Activated naive CD8-positive, alpha-beta T cell (primary cell): ENCODE measurements around the gene CTU1.
"Not testable (repeated sequence)": the region's sequence is repeated elsewhere in the genome, so short reads cannot be mapped to it uniquely, and the experiment has no call there.

Source experiments
- H3K27ac Mint-ChIP-seq: one replicate; pipeline ENCODE4 v1.8.0; 2021; ENCODE audit warnings: mixed read lengths
- H3K27me3 Mint-ChIP-seq: one replicate; pipeline ENCODE4 v1.8.0; 2021; ENCODE audit warnings: mixed read lengths
- H3K36me3 Mint-ChIP-seq: one replicate; pipeline ENCODE4 v1.8.0; 2021; ENCODE audit warnings: mixed read lengths
- H3K4me1 Mint-ChIP-seq: one replicate; pipeline ENCODE4 v1.8.0; 2021; ENCODE audit warnings: low read depth, mixed read lengths
- H3K4me3 Mint-ChIP-seq: one replicate; pipeline ENCODE4 v1.8.0; 2021; ENCODE audit warnings: mild to moderate bottlenecking, mixed read lengths
- H3K9me3 Mint-ChIP-seq: one replicate; pipeline ENCODE4 v1.8.0; 2021; ENCODE audit warnings: low read depth, mixed read lengths

CTU1 gene

GRCh38 chr19:51108066-51108804 is at the start of gene CTU1:
Gene CTU1, minus strand, starts transcription at chr19:51108409. Its CDS starts 3,840 bp downstream, at chr19:51104569.
- H3K9me3 Mint-ChIP-seq, result no peaks in the 10 kb centered on the region
- peak within 1 kb of the TSS; percentile 98 for H3K4me3 Mint-ChIP-seq
- peak within 1 kb of the TSS; percentile 95 for H3K27ac Mint-ChIP-seq
- peaks cover 33% of the 10 kb centered on the region for H3K4me1 Mint-ChIP-seq
- H3K36me3 Mint-ChIP-seq, result peaks cover 8% of the 10 kb centered on the region
- no peaks in the 10 kb centered on the region for H3K27me3 Mint-ChIP-seq

- Mint-ChIP-seq H3K27me3 (no peaks in the 10 kb centered on the region), H3K9me3 (no peaks in the 10 kb centered on the region), H3K4me3 (no peak overlapping the region), H3K4me1 (peaks cover 2% of the 10 kb centered on the region), H3K36me3 (no peaks in the 10 kb centered on the region), H3K27ac (no peak overlapping the region)
Observed at GRCh38 chr19:51157265-51157664, 49.1 kb upstream of the CTU1 start.

DNA sequence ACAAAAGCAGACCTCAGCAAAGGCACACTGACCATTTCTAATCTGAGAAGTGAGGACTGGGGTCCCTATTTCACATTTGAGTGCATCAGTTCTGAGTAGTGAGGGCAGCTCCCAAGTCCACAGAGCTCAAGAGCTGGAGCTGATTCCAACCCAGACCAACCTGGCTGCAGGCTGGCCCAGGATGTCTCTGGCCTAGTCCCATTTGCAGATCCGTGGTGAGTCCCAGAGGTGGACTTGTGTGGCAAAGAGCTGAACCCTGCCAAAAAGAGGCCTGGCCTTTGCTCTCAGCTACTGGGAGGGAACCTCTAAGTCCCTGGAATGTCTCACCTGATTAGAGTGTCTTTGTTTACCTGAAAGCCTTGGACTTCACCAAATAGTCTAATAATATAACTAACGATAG is 48.5 kb upstream of the CTU1 start:
- Mint-ChIP-seq H3K4me3 (no peak overlapping the region), H3K9me3 (no peaks in the 10 kb centered on the region), H3K27me3 (no peaks in the 10 kb centered on the region), H3K36me3 (no peaks in the 10 kb centered on the region), H3K4me1 (peaks cover 2% of the 10 kb centered on the region), H3K27ac (no peak overlapping the region)

GRCh38 chr19:51150627-51151026 is 42.4 kb upstream of the CTU1 start:
- H3K4me1 Mint-ChIP-seq, result peaks cover 2% of the 10 kb centered on the region
- H3K27ac Mint-ChIP-seq, result no peak overlapping the region
- H3K36me3 Mint-ChIP-seq, result no peaks in the 10 kb centered on the region
- no peak overlapping the region for H3K4me3 Mint-ChIP-seq
- H3K9me3 Mint-ChIP-seq, result no peaks in the 10 kb centered on the region
- no peaks in the 10 kb centered on the region for H3K27me3 Mint-ChIP-seq

GRCh38 chr19:51148580-51148979 is 40.4 kb upstream of the CTU1 start:
- H3K4me1 Mint-ChIP-seq, result peaks cover 2% of the 10 kb centered on the region
- no peak overlapping the region for H3K27ac Mint-ChIP-seq
- no peaks in the 10 kb centered on the region for H3K9me3 Mint-ChIP-seq
- H3K36me3 Mint-ChIP-seq, result no peaks in the 10 kb centered on the region
- H3K27me3 Mint-ChIP-seq, result no peaks in the 10 kb centered on the region
- H3K4me3 Mint-ChIP-seq, result no peak overlapping the region

DNA sequence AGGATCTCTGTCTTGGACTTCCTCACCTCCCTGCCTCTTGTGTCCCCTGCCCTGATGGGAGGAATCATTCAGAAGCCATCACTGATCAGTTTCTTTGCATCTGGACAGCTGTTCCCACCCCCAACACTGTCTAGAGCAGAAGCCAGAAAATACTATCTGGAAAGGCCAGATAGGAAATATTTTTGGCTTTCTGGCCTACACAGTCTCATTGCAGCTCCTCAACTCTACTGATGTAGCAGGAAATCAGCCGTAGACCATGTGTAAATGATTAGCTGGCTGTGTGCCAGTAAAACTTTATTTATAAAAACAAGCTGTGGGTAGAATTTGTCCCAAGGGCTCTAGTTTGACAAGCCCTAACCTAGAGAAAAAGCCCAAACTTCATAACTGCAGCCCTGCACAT is 39.5 kb upstream of the CTU1 start:
- no peak overlapping the region for H3K27ac Mint-ChIP-seq
- no peaks in the 10 kb centered on the region for H3K36me3 Mint-ChIP-seq
- H3K4me1 Mint-ChIP-seq, result peaks cover 2% of the 10 kb centered on the region
- no peaks in the 10 kb centered on the region for H3K27me3 Mint-ChIP-seq
- H3K4me3 Mint-ChIP-seq, result no peak overlapping the region
- no peaks in the 10 kb centered on the region for H3K9me3 Mint-ChIP-seq

GRCh38 chr19:51146751-51147150 is 38.5 kb upstream of the CTU1 start:
- Mint-ChIP-seq H3K27me3 (no peaks in the 10 kb centered on the region), H3K36me3 (no peaks in the 10 kb centered on the region), H3K9me3 (no peaks in the 10 kb centered on the region), H3K27ac (no peak overlapping the region), H3K4me1 (peaks cover 2% of the 10 kb centered on the region), H3K4me3 (no peak overlapping the region)

GRCh38 chr19:51145916-51146493 is 37.8 kb upstream of the CTU1 start:
- no peak overlapping the region for H3K4me3 Mint-ChIP-seq
- H3K27ac Mint-ChIP-seq, result no peak overlapping the region
- H3K9me3 Mint-ChIP-seq, result no peaks in the 10 kb centered on the region
- peaks cover 2% of the 10 kb centered on the region for H3K4me1 Mint-ChIP-seq
- no peaks in the 10 kb centered on the region for H3K27me3 Mint-ChIP-seq
- no peaks in the 10 kb centered on the region for H3K36me3 Mint-ChIP-seq

DNA sequence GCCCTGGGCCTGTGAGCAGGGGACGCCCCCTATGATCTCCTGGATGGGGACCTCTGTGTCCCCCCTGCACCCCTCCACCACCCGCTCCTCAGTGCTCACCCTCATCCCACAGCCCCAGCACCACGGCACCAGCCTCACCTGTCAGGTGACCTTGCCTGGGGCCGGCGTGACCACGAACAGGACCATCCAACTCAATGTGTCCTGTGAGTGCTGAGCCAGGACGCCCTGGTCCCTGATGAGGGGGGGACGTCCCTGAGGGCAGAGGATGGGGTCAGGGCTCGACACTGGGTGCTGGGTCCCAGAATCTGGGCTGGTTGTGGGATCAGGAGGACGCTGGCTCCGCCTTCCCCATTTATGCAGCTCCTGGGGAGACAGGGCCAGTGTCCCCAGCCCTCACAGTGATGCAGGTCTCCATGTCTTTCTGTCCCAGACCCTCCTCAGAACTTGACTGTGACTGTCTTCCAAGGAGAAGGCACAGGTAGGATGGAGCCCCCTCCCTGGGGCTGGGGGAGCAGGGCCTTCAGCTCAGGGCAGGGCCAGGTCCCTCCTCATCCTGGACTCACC is 36.4 kb upstream of the CTU1 start:
- Mint-ChIP-seq H3K27ac (no peak overlapping the region), H3K4me1 (peaks cover 5% of the 10 kb centered on the region)

DNA sequence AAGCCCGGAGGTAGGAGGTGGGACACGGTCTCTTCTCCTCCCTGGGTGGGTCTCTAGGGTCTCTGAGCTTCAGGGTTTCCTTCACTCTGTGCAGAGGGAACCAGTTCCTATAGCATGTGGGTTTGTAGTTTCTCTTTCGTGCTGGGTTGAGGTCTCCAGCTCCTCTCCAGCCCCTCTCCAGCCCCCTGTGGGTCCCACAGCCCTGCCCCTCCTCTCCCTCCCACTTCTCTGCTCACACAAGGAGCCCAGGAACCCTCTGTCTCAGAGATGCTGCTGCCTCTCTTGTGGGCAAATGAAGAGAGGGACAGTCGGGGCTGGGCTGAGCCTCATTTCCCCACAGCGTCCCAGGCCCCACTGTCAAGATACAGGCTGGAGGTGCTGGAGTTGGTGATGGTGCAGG is 35.3 kb upstream of the CTU1 start:
- Mint-ChIP-seq H3K27me3 (peaks cover 2% of the 10 kb centered on the region), H3K4me1 (peaks cover 9% of the 10 kb centered on the region), H3K4me3 (no peak overlapping the region), H3K27ac (no peak overlapping the region), H3K9me3 (no peaks in the 10 kb centered on the region), H3K36me3 (no peaks in the 10 kb centered on the region)

More for the DNA sequence above, 36.4 kb upstream of the CTU1 start:
- Mint-ChIP-seq H3K27me3 (peaks cover 2% of the 10 kb centered on the region), H3K9me3 (no peaks in the 10 kb centered on the region), H3K4me3 (no peak overlapping the region), H3K36me3 (no peaks in the 10 kb centered on the region)

- not testable (repeated sequence) for H3K27ac Mint-ChIP-seq, H3K4me3 Mint-ChIP-seq, H3K4me1 Mint-ChIP-seq, H3K9me3 Mint-ChIP-seq, H3K36me3 Mint-ChIP-seq, H3K27me3 Mint-ChIP-seq
Observed at GRCh38 chr19:51142809-51143475, 34.7 kb upstream of the CTU1 start.

DNA sequence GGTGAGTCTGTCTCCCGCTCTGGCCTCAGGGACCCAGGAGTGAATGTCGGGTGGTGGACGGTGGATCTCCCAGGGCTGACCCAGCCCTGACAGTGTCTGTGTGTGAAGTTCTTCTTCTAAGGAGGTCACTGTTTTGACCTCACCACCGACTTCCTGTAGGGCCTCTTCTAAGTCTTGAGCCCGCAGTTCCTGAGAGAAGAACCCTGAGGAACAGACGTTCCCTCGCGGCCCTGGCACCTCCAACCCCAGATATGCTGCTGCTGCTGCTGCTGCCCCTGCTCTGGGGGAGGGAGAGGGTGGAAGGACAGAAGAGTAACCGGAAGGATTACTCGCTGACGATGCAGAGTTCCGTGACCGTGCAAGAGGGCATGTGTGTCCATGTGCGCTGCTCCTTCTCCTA is 33.9 kb upstream of the CTU1 start, which contains the start of gene SIGLEC7:
Gene SIGLEC7, plus strand, starts transcription at position 183 of the 400 bp plus-strand sequence. Its CDS starts 69 bp downstream, at position 252.
- Mint-ChIP-seq H3K9me3 (no peaks in the 10 kb centered on the region), H3K27me3 (peaks cover 2% of the 10 kb centered on the region), H3K27ac (no peak within 1 kb of the TSS), H3K4me3 (no peak within 1 kb of the TSS), H3K4me1 (peaks cover 15% of the 10 kb centered on the region), H3K36me3 (no peaks in the 10 kb centered on the region)

DNA sequence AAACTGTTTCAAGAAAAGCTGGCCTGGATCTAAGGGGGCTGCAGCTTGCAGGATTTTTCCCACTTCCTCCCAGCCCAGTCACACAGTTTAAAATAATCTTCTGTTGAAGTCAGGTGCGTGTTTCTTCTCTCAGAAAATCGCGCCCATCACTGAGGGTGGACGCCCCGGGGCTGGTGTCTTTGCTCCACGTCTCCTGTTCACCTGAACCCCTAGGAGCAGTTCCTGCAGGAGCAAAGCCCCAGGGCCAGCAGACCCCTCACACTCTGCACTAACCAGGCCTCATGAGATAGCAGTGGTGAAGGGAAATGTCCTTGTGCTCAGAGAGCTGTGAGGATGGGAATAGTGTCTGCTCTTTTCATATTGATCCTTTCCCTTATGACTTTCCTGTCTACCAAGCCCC is 33.0 kb upstream of the CTU1 start:
- Mint-ChIP-seq H3K27ac (no peak overlapping the region), H3K4me1 (peaks cover 24% of the 10 kb centered on the region), H3K36me3 (no peaks in the 10 kb centered on the region), H3K4me3 (no peak overlapping the region), H3K9me3 (no peaks in the 10 kb centered on the region), H3K27me3 (peaks cover 2% of the 10 kb centered on the region)

GRCh38 chr19:51140441-51140840 is 32.2 kb upstream of the CTU1 start:
- Mint-ChIP-seq H3K27me3 (peaks cover 2% of the 10 kb centered on the region), H3K4me3 (no peak overlapping the region), H3K27ac (no peak overlapping the region), H3K36me3 (no peaks in the 10 kb centered on the region), H3K4me1 (peaks cover 28% of the 10 kb centered on the region), H3K9me3 (no peaks in the 10 kb centered on the region)

DNA sequence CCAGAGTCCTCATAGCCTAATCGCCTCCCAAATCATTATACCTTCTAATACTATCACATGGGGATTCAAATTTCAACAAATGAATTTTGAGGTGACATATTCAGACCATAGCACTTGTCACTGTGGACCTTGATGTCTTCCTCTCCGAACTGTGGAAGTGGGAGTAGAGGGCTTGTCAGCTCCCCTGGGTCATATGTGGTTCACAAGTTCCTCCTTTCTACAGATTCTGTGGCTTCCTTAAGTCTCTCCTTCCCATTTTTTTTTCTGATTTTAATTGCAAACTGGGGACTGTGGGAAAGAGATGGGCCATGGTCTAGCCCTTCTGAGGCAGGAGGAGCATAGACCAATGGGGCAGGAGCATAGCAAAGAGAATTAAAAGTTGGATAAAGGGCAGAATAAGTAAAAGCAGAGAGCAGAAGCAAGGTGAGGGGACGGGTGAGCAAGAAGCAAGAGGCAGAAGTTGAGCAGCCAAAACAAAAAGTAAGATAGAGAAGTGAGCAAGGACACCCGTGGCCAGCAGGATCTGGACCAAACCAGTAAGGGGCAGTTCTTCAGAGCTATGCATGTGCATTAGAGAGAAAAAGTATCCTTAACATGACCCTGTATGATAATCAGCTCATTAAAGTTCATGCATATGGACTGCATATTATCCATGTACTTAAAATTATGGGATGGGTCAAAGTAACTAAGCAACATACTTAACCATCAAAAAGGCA is 31.2 kb upstream of the CTU1 start:
- H3K27ac Mint-ChIP-seq, result no peak overlapping the region
- no peak overlapping the region for H3K4me3 Mint-ChIP-seq
- H3K4me1 Mint-ChIP-seq, result peaks cover 28% of the 10 kb centered on the region
- no peaks in the 10 kb centered on the region for H3K36me3 Mint-ChIP-seq
- peaks cover 4% of the 10 kb centered on the region for H3K9me3 Mint-ChIP-seq
- peaks cover 2% of the 10 kb centered on the region for H3K27me3 Mint-ChIP-seq
